ENCODE measurements around the gene ZNF362. TPM values are rescaled to one million over a fixed set of nuclear protein-coding genes. Genes with fewer than 3 reads are reported as not detected.

ZNF362 gene
- polyA plus RNA-seq, 1 donor, result 27.1 TPM

DNA sequence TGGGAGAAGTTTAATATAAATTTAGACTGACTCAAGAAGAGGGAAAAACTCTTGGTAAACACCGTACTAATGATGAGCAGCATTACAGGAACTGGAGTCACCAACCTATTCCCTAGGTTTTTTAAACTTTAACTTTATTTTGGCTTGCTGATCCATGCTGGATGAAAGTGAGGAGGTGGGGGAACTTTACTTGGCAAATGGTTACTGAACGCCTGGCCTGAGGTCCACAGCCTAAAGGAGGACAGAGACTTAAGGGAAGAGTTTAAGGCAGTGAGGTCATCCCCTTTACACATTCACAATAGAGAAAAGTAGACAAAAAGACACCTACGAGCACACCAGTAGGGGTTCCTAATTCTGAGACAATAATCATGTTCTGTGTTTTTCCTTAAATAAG lies 90.2 kb downstream of the ZNF362 start:
- DNase-seq, result no peak
- Histone ChIP-seq H3K36me3 (ENCODE audit: control insufficient read depth, insufficient read depth, low read length) (peaks cover 16% of the 10 kb centered on the region), H3K27ac (ENCODE audit: low read length) (peak overlapping the region; percentile 81), H3K4me3 (ENCODE audit: low read length) (no peak overlapping the region), H3K9me3 (ENCODE audit: control insufficient read depth, low read depth, low read length) (no peaks in the 10 kb centered on the region), H3K4me1 (ENCODE audit: control insufficient read depth, insufficient read depth, low read length) (peaks cover 55% of the 10 kb centered on the region), H3K27me3 (ENCODE audit: control insufficient read depth, insufficient read depth, low read length) (no peaks in the 10 kb centered on the region)
- 84% methylated on average over 2 of the region's 3 CpGs for WGBS (ENCODE audit: insufficient coverage, low lambda C conversion rate)

DNA sequence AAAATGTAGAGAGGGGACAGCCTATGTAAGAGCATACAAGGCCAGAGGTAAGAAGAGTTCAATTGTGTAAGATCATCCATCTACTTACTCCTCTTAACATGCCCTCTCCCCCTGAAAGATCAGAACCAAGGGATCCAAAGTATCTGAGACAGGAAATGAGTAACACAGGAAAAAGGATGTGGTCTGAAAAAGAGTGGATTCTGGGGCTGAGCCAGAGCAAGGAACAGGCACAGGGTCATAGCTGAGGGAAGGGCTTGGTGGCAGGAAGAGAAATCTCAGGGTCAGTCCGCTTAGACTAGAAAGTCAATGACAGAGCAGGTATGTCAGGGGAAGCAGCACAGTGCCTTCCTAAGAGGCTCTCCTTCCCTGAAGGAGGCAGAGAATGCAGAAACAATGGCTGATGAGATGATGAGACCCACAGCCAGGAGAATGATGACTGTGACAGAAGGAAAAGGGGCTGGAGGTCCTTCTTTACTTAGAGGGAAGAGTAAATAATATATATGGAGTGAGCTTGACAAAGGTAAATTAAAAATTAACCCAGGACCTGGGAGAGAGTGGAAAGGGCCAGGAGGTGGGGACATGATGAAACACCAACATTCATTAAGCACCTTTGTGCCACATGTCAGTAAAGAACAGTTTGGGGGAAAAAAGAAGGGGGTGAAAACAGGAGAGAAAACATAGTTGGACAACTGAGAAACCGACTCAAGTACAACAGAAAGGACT lies 90.8 kb downstream of the ZNF362 start:
- Histone ChIP-seq H3K4me3 (ENCODE audit: low read length) (peak overlapping the region; percentile 79), H3K27ac (ENCODE audit: low read length) (peak overlapping the region; percentile 81), H3K27me3 (ENCODE audit: control insufficient read depth, insufficient read depth, low read length) (no peaks in the 10 kb centered on the region), H3K4me1 (ENCODE audit: control insufficient read depth, insufficient read depth, low read length) (peaks cover 50% of the 10 kb centered on the region), H3K9me3 (ENCODE audit: control insufficient read depth, low read depth, low read length) (no peaks in the 10 kb centered on the region), H3K36me3 (ENCODE audit: control insufficient read depth, insufficient read depth, low read length) (peaks cover 12% of the 10 kb centered on the region)
- DNase-seq, result peak; percentile 52 to 80
- WGBS (ENCODE audit: insufficient coverage, low lambda C conversion rate), result no CpG with 5 or more reads among the region's 2 CpGs

DNA sequence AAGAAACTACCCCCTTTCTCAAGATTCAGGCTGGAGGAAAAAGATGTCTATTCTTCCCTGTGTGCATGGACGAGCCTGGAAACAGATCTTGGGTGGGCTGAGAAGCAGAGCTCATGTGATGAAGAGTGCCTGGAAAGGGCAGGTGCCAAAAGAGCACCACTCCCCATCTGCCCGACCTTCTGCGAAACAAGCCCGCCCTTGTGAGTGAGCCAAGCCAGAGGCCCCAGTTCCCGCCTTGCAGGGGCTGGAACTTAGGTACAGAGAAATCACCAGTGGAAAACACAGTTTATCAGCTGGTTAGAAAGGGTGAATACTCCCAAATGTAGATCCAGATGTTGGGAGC lies 91.3 kb downstream of the ZNF362 start:
- H3K36me3 ChIP-seq (ENCODE audit: control insufficient read depth, insufficient read depth, low read length), result peaks cover 9% of the 10 kb centered on the region
- peaks cover 45% of the 10 kb centered on the region for H3K4me1 ChIP-seq (ENCODE audit: control insufficient read depth, insufficient read depth, low read length)
- H3K27ac ChIP-seq (ENCODE audit: low read length), result peak overlapping the region; percentile 81
- peak; percentile 40 to 58 for DNase-seq
- peak overlapping the region; percentile 79 for H3K4me3 ChIP-seq (ENCODE audit: low read length)
- H3K9me3 ChIP-seq (ENCODE audit: control insufficient read depth, low read depth, low read length), result no peaks in the 10 kb centered on the region
- no peaks in the 10 kb centered on the region for H3K27me3 ChIP-seq (ENCODE audit: control insufficient read depth, insufficient read depth, low read length)
- WGBS (ENCODE audit: insufficient coverage, low lambda C conversion rate), result no CpG with 5 or more reads among the region's 5 CpGs

DNA sequence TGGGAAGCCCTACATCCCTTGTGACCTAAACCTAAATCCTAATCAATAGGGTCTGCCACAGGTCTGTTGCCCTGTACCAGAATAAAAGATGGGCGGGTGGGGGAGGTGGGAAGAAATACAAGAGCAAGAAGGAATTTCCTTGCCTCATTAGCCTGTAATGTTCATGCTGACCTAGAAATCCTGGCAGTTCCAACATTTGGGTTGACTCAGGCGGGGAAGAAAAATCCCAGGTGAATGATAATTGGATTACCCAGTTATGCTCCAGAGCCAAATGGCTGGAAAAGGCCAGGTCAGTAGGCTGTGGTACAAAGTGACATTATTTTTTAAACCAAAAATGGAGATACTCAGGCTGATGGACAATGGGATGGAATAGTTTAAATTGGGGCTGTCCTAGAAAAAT lies 91.9 kb downstream of the ZNF362 start:
- peak overlapping the region; percentile 79 for H3K4me3 ChIP-seq (ENCODE audit: low read length)
- no peak for DNase-seq
- peaks cover 41% of the 10 kb centered on the region for H3K4me1 ChIP-seq (ENCODE audit: control insufficient read depth, insufficient read depth, low read length)
- no peaks in the 10 kb centered on the region for H3K27me3 ChIP-seq (ENCODE audit: control insufficient read depth, insufficient read depth, low read length)
- H3K27ac ChIP-seq (ENCODE audit: low read length), result peak overlapping the region; percentile 81
- H3K9me3 ChIP-seq (ENCODE audit: control insufficient read depth, low read depth, low read length), result no peaks in the 10 kb centered on the region
- H3K36me3 ChIP-seq (ENCODE audit: control insufficient read depth, insufficient read depth, low read length), result peaks cover 4% of the 10 kb centered on the region
- WGBS (ENCODE audit: insufficient coverage, low lambda C conversion rate), result no CpG with 5 or more reads among the region's 2 CpGs

DNA sequence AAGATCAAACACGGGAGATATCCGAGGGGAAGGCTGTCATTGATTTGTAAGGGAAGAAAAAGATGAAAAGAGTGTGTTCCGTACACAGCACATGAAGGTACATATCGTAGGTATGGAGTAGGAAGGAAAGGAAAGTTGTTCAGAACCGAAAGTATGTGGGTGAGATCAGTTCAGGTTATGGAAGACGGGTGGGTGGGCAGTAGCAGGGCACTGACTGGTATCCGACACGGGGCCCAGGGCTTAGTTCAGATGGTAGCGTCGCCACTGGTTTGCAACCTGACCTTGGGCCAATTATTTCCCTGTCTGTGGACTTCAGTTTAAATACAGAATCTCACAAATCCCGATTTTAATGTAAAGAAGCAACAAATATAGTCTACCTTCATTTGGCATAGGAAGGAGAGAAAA lies 92.4 kb downstream of the ZNF362 start:
- peak in 1 of 2 donors; percentile 55 for DNase-seq
- Histone ChIP-seq H3K9me3 (ENCODE audit: control insufficient read depth, low read depth, low read length) (no peaks in the 10 kb centered on the region), H3K36me3 (ENCODE audit: control insufficient read depth, insufficient read depth, low read length) (peaks cover 1% of the 10 kb centered on the region), H3K27me3 (ENCODE audit: control insufficient read depth, insufficient read depth, low read length) (no peaks in the 10 kb centered on the region), H3K4me3 (ENCODE audit: low read length) (peak overlapping the region; percentile 79), H3K27ac (ENCODE audit: low read length) (peak overlapping the region; percentile 81), H3K4me1 (ENCODE audit: control insufficient read depth, insufficient read depth, low read length) (peaks cover 38% of the 10 kb centered on the region)
- WGBS (ENCODE audit: insufficient coverage, low lambda C conversion rate), result 6% methylated on average over 6 of the region's 11 CpGs

DNA sequence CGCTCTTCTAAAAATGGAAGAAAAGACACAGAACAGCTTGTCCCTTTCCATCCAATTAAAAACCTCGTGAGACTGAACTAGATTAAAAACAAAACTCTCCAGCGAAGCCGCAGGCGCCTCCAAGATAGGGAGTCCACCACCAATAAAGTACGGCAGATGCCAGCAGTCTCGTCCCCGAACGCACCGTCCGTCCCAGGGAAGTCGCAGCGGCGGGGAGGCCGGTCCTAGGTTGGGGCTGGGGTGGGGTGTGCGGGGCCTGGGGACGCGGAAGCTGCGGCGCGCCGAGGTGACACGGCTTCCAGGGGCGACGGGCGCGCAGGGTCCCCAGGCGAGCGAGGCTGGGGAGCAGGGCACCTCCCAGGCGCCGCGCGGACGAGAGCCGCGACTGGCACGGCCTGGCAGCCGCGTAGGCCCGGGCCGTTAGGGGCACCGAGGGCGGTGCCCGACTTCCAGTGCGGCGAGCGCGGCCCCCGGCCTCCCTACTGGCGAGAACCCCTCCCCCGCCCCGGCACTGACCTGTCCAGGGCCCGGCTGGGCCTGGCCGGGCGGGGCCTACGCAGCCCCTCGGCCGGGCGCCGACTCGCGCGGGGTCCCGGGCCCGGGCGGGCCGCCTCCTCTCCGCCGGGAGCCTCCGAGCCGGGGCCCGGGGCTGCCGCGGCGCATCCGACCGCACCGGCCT lies 92.9 kb downstream of the ZNF362 start:
- H3K4me3 ChIP-seq (ENCODE audit: low read length), result peak overlapping the region; percentile 79
- peaks cover 33% of the 10 kb centered on the region for H3K4me1 ChIP-seq (ENCODE audit: control insufficient read depth, insufficient read depth, low read length)
- peaks cover 1% of the 10 kb centered on the region for H3K36me3 ChIP-seq (ENCODE audit: control insufficient read depth, insufficient read depth, low read length)
- peak overlapping the region; percentile 81 for H3K27ac ChIP-seq (ENCODE audit: low read length)
- no CpG with 5 or more reads among the region's 78 CpGs for WGBS (ENCODE audit: insufficient coverage, low lambda C conversion rate)
- H3K27me3 ChIP-seq (ENCODE audit: control insufficient read depth, insufficient read depth, low read length), result no peaks in the 10 kb centered on the region
- peak in 1 of 2 donors; percentile 60 for DNase-seq
- no peaks in the 10 kb centered on the region for H3K9me3 ChIP-seq (ENCODE audit: control insufficient read depth, low read depth, low read length)

DNA sequence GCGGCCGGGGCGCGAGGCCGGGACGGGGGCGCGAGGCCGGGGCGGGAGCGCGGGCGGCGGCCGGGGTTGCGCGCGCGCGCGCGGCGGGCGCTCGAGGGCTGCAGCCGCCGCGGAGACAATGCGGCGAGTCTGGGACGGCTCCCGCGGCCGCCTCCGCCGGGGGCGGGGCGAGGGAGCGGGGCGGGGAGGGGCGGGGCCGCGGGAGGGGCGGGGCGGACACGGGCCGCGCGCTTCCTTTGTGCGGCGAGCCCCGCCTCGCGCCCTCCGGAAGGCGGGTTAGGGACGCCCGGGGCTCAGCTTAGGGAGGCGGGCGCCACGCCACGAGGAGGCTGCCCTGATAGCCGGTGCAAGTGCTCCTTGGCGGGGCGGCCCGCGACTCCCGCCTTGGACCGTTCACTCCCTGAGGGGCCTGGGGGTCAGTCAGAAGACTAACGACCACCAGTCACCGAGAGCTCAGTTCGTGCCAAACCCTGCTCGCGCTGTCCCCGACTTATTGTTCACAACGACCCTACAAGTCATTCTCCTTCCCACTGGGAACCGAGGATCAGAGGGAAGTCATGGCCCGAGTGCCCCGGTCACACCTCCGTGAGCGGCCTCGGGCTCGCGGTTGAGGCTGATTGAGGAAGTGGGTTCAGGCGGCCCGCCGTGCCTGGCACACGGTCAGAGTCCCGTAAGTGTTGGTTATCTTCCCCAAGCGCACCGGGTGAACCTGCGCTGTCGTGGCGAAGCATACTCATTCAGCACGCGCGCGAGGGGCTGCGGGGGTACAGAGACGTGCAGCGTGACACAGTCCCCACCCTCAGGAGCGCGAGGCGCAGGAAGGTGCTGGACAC lies 93.7 kb downstream of the ZNF362 start:
- Histone ChIP-seq H3K9me3 (ENCODE audit: control insufficient read depth, low read depth, low read length) (no peaks in the 10 kb centered on the region), H3K27ac (ENCODE audit: low read length) (peak overlapping the region; percentile 88), H3K4me1 (ENCODE audit: control insufficient read depth, insufficient read depth, low read length) (peaks cover 32% of the 10 kb centered on the region), H3K36me3 (ENCODE audit: control insufficient read depth, insufficient read depth, low read length) (peaks cover 8% of the 10 kb centered on the region), H3K27me3 (ENCODE audit: control insufficient read depth, insufficient read depth, low read length) (no peaks in the 10 kb centered on the region), H3K4me3 (ENCODE audit: low read length) (peak overlapping the region; percentile 86)
- WGBS (ENCODE audit: insufficient coverage, low lambda C conversion rate), result 0% methylated on average over 1 of the region's 104 CpGs
- peak; percentile 84 to 88 for DNase-seq

Other genes with a start within 250 kb of the ZNF362 start
- 192 TPM for gene AK2, start 219.6 kb upstream of the ZNF362 start, polyA plus RNA-seq
- 2.5 TPM for gene AZIN2, start 175.3 kb upstream of the ZNF362 start, polyA plus RNA-seq
- gene TRIM62, start 74.4 kb upstream of the ZNF362 start, polyA plus RNA-seq, result 3.2 TPM
- 0.10 TPM for gene A3GALT2, start 64.6 kb downstream of the ZNF362 start, polyA plus RNA-seq
- gene PHC2, start 174.6 kb downstream of the ZNF362 start, polyA plus RNA-seq, result 58.2 TPM
- 2.4 TPM for gene ZSCAN20, start 216.2 kb downstream of the ZNF362 start, polyA plus RNA-seq

Data from large intestine (tissue), 3 donors.